Activated T-cell treated with anti-CD3 and anti-CD28 coated beads, Interleukin-2, amount 50 U/mL, for 24 hours (primary cell): ENCODE results near the gene LBH.
"Not testable (repeated sequence)": the region's sequence is repeated elsewhere in the genome, so short reads cannot be mapped to it uniquely, and the experiment has no call there.

Experiments used
- DNase-seq: peaks from one replicate; pipeline ENCODE4 v3.0.0-alpha.2; 2020
- H3K27ac Mint-ChIP-seq: 2 replicates; pipeline ENCODE4 v1.8.0; 2020; ENCODE audit warnings: mild to moderate bottlenecking, mixed read lengths
- H3K27me3 Mint-ChIP-seq: 2 replicates; pipeline ENCODE4 v1.8.0; 2020; ENCODE audit warnings: mixed read lengths
- H3K36me3 Mint-ChIP-seq: 2 replicates; pipeline ENCODE4 v1.8.0; 2020; ENCODE audit warnings: low read depth, mixed read lengths
- H3K4me1 Mint-ChIP-seq: 2 replicates; pipeline ENCODE4 v1.8.0; 2020; ENCODE audit warnings: low read depth, mixed read lengths
- H3K4me3 Mint-ChIP-seq: 2 replicates; pipeline ENCODE4 v1.8.0; 2020; ENCODE audit warnings: mild to moderate bottlenecking, moderate library complexity, mixed read lengths
- H3K9me3 Mint-ChIP-seq: 2 replicates; pipeline ENCODE4 v1.8.0; 2020; ENCODE audit warnings: mixed read lengths

Gene LBH

DNA sequence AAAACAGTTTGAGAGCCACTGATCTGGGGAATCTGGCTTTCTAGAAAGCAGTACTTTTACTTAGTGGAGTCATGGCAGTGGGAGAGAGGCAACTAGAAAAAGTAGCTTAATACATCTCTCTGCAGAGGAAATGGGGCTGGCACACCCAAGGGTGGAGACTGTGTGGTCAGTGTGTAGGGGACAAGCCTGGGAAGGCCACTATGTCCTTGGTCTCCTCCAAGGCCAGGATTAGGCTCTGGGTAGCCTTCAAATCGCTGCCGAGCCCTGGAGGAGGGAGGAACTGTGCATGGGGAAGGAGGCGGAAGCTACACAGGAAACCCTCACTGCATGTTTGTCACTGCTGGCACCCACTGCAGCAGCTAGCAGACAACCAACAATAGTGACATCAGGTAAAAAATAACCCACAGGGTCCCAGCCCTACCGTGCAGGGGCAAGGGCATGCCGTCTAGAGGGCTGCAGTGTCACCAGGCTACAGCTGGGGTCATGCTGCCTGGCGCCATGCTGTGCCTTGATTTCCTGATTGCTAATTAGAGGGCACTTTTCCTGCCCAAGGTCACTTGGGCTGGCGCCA is 34.8 kb downstream of the LBH start:
- peak; percentile 70 for DNase-seq
- no peaks in the 10 kb centered on the region for H3K27me3 Mint-ChIP-seq
- peaks cover 22% of the 10 kb centered on the region for H3K9me3 Mint-ChIP-seq
- peak overlapping the region; percentile 76 for H3K4me3 Mint-ChIP-seq
- H3K4me1 Mint-ChIP-seq, result peaks cover 85% of the 10 kb centered on the region
- peak overlapping the region; percentile 96 for H3K27ac Mint-ChIP-seq
- H3K36me3 Mint-ChIP-seq, result peaks cover 35% of the 10 kb centered on the region

DNA sequence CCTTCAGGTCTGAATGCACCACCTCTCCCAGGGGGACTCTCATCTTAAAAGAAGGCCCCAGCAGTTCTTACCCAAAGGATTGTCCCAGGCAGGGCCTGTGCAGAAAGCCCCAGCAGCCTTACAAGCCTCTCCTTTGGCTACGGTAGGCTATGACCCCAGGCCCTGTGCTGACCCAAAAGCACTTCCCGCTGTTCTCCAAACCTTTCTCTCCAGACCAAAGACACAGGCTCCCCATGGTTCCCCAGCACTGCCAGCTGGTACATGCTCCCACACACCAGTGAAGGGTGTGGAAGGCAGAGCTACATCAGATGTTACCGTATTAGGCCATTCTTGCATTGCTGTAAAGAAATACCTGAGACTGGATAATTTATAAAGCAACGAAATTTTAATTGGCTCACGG is 35.4 kb downstream of the LBH start:
- no peak for DNase-seq
- Mint-ChIP-seq H3K4me1 (peaks cover 86% of the 10 kb centered on the region), H3K36me3 (peaks cover 30% of the 10 kb centered on the region), H3K4me3 (peak overlapping the region; percentile 76), H3K27ac (peak overlapping the region; percentile 96), H3K9me3 (peaks cover 20% of the 10 kb centered on the region), H3K27me3 (no peaks in the 10 kb centered on the region)

DNA sequence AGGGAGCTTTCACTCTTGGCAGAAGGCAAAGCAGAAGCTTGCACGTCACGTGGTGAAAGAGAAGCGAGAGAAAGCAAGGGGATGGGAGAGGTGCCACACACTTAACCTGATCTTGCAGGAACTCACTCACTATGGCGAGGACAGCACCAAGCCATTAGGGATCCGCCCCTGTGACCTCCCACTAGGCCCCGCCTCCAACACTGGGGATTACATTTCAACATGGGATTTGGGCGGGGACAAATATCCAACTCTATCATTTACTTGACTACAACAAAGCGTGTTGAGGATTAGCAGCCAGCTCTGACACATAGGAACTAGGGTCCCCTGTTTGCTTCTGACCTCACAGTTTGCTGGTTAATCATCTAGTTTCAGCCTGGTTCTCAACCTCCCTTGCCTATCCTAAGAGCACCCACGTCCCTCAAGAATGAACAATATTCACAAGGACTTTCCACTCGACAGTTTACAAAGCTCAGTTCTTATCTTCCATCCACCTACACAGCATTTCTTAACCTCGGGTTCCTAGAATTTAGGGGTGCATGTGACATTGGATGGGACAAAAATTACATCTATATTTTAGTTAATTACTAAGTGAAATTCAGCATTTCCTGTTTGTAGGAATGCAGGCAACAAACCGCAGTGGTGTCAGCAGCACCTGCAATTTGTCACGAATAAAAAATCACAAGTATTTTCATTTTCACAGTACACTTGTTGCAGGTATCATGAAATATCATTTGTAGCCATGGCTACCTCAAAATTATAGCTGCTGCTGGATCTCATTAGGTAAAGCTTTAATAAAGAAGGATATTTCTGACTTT is 36.0 kb downstream of the LBH start:
- Mint-ChIP-seq H3K4me1 (peaks cover 85% of the 10 kb centered on the region), H3K27ac (peak overlapping the region; percentile 96), H3K9me3 (peaks cover 14% of the 10 kb centered on the region), H3K4me3 (peak overlapping the region; percentile 76), H3K27me3 (no peaks in the 10 kb centered on the region), H3K36me3 (peaks cover 24% of the 10 kb centered on the region)
- DNase-seq, result peak; percentile 76

DNA sequence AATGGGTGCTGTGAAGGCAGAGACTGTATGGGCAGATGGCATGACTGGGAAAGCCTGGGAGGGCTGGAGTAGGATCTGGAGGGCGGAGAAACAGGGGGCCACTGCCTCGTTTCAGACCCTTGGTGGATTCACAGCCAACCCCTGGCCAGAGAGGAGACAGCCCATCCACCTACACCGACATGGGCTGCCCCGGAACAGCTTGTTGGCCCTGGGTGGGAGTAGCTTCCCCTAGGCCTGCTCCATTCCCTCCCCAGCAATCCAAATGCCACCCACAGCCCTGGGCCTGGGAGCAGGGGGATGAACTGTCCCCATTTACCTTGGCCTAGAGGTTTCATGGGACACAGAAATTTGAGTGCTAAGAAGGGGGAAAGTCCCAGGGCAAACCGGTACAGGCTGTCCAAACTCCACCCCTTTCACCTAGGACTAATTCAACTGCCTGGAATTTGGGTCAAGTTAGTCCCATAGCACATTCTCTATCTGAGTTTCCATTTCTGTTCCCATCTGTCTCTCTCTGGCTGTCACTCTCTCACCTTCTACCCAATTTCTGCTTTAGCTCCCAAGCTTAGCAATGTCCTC is 37.0 kb downstream of the LBH start:
- Mint-ChIP-seq H3K36me3 (peaks cover 16% of the 10 kb centered on the region), H3K27ac (peak overlapping the region; percentile 96), H3K27me3 (no peaks in the 10 kb centered on the region), H3K9me3 (peaks cover 6% of the 10 kb centered on the region), H3K4me3 (no peak overlapping the region), H3K4me1 (peaks cover 86% of the 10 kb centered on the region)
- peak; percentile 32 for DNase-seq

DNA sequence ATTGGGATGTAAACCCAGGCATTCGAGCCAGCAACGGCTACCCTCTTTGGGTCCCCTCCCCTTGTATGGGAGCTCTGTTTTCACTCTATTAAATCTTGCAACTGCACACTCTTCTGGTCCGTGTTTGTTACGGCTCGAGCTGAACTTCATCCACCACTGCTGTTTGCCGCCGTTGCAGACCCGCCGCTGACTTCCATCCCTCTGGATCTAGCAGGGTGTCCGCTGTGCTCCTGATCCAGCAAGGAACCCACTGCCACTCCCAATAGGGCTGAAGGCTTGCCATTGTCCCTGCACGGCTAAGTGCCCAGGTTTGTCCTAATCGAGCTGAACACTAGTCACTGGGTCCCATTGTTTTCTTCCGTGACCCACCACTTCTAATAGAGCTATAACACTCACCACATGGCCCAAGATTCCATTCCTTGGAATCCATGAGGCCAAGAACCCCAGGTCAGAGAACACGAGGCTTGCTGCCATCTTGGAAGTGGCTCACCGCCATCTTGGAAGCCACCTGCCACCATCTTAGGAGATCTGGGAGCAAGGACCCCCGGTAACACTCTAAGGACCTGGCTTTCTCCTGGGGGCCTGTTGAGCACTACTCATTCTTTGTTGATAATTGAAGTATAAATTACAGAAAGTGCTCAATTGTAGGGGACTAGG is 37.9 kb downstream of the LBH start:
- H3K36me3 Mint-ChIP-seq, result peaks cover 15% of the 10 kb centered on the region
- not testable (repeated sequence) for H3K4me3 Mint-ChIP-seq

DNA sequence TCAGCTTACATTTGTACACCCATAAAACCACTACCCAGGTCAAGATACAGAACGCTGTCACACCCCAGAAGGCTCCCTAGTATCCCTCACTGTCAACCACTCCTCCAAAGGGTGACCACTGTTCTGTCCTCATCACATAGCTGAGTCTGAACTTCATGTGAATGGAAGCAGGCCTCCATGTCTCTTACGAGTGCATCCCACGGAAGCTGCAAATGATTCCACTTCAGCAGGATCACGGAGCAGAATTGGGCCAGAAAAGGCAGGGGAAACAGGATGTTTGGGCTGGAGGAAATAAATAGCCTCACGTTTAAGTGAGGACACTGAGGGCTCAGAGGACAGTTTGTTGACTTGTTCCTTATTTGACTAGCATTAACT is 38.4 kb downstream of the LBH start:
- no peak overlapping the region for H3K4me3 Mint-ChIP-seq
- DNase-seq, result no peak
- no peak overlapping the region for H3K27ac Mint-ChIP-seq
- H3K27me3 Mint-ChIP-seq, result no peaks in the 10 kb centered on the region
- peaks cover 13% of the 10 kb centered on the region for H3K36me3 Mint-ChIP-seq
- peaks cover 89% of the 10 kb centered on the region for H3K4me1 Mint-ChIP-seq
- peaks cover 10% of the 10 kb centered on the region for H3K9me3 Mint-ChIP-seq

More for the DNA sequence above, 37.9 kb downstream of the LBH start:
- DNase-seq, result peak; percentile 23
- peaks cover 89% of the 10 kb centered on the region for H3K4me1 Mint-ChIP-seq
- H3K9me3 Mint-ChIP-seq, H3K27ac Mint-ChIP-seq, H3K27me3 Mint-ChIP-seq: not testable (repeated sequence)

DNA sequence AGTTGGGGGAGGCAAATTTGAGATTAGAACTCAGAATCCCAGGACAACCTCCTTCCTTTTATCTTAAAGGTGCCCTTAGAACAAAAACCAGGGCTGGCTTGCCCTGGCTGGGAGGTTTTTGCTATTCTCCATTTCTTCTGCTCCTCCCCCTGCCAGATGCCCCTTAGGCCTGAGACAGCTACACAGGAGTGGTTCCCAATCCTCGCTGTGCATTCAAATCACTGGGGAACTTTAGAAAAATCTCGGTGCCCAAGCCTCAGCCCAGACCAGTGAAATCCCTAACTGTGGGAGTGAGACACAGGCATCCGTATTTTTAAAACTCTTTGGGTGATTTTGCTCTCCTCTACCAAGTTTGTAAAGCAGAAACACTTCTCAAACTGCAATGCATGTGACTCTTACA is 38.8 kb downstream of the LBH start:
- Mint-ChIP-seq H3K36me3 (peaks cover 11% of the 10 kb centered on the region), H3K9me3 (peaks cover 10% of the 10 kb centered on the region), H3K4me3 (no peak overlapping the region), H3K27ac (no peak overlapping the region), H3K4me1 (peaks cover 89% of the 10 kb centered on the region), H3K27me3 (no peaks in the 10 kb centered on the region)
- DNase-seq, result peak; percentile 20

DNA sequence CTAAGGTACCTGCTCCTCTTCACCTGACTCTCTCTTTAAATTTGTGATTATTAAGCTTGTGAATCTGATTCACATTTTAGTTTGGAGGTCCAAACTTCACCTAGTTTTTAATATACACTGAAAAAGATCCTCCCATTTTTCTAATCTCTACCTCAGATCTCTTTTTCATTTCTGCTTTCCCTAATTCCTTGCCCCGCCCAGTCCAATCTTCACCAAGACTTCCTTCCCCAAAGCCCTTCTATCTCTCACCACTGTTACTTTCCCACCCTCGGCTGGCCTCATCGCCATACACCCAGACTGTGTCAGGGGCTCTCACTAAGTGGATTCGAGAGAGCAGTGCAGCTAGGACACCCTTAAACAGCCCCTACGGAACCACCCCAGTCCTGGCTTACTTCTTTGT is 40.0 kb downstream of the LBH start:
- Mint-ChIP-seq H3K27me3 (no peaks in the 10 kb centered on the region), H3K36me3 (peaks cover 7% of the 10 kb centered on the region), H3K27ac (peak overlapping the region; percentile 18), H3K4me3 (no peak overlapping the region), H3K9me3 (peaks cover 8% of the 10 kb centered on the region), H3K4me1 (peaks cover 85% of the 10 kb centered on the region)
- DNase-seq, result no peak

DNA sequence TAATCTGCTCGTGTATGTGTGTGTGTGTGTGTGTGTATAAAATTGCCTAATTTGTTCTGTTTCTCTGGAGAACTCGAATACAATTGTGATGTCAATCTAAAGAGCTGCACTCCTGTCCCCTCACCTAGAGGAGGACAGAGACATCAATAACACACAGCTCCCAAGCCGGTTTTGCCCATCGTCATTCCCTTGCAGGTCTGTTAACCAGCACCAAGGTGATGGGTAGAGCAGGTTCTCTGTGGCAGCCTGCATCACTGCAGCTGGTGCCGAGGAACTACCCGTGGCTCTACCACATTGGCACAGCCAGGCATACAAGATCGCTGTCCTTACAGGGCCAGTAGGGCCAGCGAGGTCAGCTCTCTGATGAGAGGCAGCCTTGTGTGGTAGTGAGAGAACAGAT is 41.0 kb downstream of the LBH start:
- DNase-seq, result no peak
- Mint-ChIP-seq H3K27me3 (no peaks in the 10 kb centered on the region), H3K4me3 (no peak overlapping the region), H3K9me3 (peaks cover 5% of the 10 kb centered on the region), H3K36me3 (peaks cover 2% of the 10 kb centered on the region), H3K4me1 (peaks cover 85% of the 10 kb centered on the region), H3K27ac (peak overlapping the region; percentile 95)

DNA sequence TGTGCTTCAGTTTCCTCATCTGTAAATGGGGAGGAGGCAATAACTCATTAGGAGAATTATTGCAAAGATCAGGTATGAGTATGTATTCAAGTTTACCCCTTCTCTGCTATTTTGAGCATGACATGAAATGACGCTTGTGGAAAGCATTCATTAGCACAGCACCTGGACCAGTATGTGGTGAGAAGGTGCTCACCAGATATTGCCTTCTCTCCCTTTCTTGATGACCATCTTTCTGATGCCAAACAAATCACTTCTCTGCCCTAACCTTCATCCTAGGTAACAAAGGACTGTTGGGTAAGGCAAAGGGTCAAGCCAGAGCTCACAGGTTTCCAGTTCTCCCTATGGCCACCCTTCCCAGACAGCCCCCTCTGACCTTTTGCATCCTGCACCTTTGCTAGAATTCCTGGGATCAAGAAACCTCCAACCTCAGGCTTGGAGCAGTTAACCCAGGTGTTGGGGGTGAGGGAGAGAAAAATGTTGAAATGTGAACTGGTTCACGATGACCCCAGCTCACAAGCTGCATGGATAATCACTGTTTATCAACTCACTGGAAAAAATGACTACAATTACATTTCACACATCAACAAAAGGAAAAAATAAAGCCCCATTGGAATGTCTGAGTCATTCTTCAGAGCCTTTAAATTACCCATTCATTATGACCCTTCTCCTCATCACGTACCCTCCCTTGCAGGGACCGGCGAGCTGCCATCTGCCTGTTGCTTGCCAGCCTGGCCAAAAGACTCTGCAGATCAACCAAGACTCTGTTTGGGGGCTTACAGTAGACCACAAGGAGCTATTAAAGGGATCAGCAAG is 41.6 kb downstream of the LBH start:
- H3K4me1 Mint-ChIP-seq, result peaks cover 84% of the 10 kb centered on the region
- peak overlapping the region; percentile 95 for H3K27ac Mint-ChIP-seq
- peak overlapping the region; percentile 60 for H3K4me3 Mint-ChIP-seq
- H3K9me3 Mint-ChIP-seq, result peaks cover 5% of the 10 kb centered on the region
- no peaks in the 10 kb centered on the region for H3K27me3 Mint-ChIP-seq
- peaks cover 2% of the 10 kb centered on the region for H3K36me3 Mint-ChIP-seq
- DNase-seq, result peak; percentile 66

DNA sequence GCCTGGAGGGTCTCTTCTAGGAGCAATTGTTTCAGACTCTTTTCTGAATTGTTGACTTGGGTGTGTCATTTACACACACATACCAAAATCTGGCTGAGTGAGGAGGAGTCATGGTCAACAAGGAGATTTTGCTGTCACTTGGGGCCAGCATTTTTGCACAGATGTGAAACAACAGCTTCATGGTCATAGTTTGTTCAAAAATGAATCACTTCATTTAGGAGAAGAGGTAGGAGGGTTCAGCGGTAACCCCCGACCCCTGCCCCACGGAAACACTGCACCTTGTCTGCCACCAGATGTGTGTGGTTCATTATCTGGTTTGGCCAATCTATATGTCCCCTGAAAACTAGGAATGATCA is 42.2 kb downstream of the LBH start:
- Mint-ChIP-seq H3K4me3 (peak overlapping the region; percentile 60), H3K9me3 (peaks cover 5% of the 10 kb centered on the region), H3K27me3 (no peaks in the 10 kb centered on the region), H3K36me3 (peaks cover 2% of the 10 kb centered on the region), H3K4me1 (peaks cover 81% of the 10 kb centered on the region), H3K27ac (peak overlapping the region; percentile 95)
- no peak for DNase-seq

DNA sequence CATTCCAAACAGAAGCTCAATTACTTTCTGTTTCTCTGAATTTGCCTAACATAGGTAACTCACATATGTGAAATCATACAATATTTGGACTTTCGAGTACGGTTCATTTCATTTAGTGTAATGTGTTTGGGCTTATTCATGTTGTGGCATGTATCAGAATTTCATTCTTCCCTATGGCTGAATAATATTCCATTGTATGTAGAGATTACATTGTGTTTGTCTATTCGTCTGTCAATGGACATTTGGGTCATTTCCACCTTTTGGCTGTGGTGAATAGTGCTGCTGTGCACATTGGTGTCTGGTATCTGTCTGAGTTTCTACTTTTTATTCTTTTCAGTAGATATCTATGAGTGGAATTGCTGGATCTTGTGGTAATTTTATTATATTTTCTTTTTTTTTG is 43.9 kb downstream of the LBH start:
- Mint-ChIP-seq H3K27me3 (no peaks in the 10 kb centered on the region), H3K4me1 (peaks cover 73% of the 10 kb centered on the region), H3K27ac (no peak overlapping the region), H3K9me3 (peaks cover 5% of the 10 kb centered on the region), H3K4me3 (no peak overlapping the region), H3K36me3 (peaks cover 2% of the 10 kb centered on the region)
- DNase-seq, result no peak

DNA sequence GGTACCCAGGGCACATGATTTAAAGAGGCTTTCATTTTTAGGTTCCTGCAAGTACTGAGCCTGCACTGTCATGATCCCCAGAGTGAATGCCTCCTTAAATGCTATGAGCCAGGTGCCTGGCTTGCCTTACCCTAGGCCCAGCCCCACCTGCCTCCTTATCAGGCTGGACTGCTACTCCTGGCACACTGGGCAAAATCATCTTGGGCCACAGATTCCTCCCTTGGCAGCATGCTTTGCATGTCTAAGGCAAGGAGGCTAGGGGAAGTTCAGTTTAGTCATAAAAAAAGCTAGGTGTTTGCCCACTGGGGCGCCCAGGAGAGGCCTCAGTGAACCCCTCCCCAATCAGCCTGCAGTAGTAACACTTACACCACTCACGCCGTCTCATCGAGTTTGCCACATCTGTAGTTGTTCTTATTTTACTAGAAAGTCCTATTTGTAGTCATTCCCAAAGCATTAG is 45.1 kb downstream of the LBH start:
- Mint-ChIP-seq H3K36me3 (peaks cover 2% of the 10 kb centered on the region), H3K4me3 (no peak overlapping the region), H3K4me1 (peaks cover 64% of the 10 kb centered on the region), H3K27ac (peak overlapping the region; percentile 57), H3K9me3 (peaks cover 5% of the 10 kb centered on the region), H3K27me3 (no peaks in the 10 kb centered on the region)
- peak; percentile 47 for DNase-seq

DNA sequence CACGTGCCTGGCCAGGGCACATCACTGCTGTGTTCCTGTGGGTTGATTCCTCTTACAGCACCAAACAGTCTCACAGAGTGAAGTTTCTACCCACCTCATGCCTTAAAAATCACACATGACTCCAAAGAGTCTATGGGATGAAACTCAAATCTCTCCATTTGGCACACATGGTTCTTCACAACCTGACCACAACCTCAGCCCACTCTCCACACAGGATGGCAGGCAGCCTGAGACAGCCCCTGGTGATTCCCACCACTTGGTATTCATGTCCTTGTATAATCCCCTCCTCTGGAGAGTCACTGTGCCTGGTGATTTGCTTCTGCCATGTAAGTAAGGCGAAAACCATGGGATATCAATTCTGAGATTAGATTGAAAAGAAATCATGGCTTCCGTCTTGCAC is 46.2 kb downstream of the LBH start:
- H3K4me1 Mint-ChIP-seq, result peaks cover 54% of the 10 kb centered on the region
- H3K4me3 Mint-ChIP-seq, result no peak overlapping the region
- DNase-seq, result peak; percentile 24
- no peak overlapping the region for H3K27ac Mint-ChIP-seq
- H3K27me3 Mint-ChIP-seq, result no peaks in the 10 kb centered on the region
- peaks cover 2% of the 10 kb centered on the region for H3K36me3 Mint-ChIP-seq
- peaks cover 5% of the 10 kb centered on the region for H3K9me3 Mint-ChIP-seq
